Nephron (organoid): ENCODE results near the gene ARHGEF7.

ENCODE experiments used
- H3K27ac Mint-ChIP-seq, 3 experiments: 2 replicates each; pipeline ENCODE4 v1.8.0; 2020; ENCODE audit warnings: mixed read lengths in 3 of 3, mild to moderate bottlenecking in 2 of 3, moderate library complexity in 1 of 3
- H3K27me3 Mint-ChIP-seq: 2 replicates; pipeline ENCODE4 v1.8.0; 2021; ENCODE audit warnings: low read depth, mild to moderate bottlenecking, moderate library complexity, mixed read lengths
- H3K36me3 Mint-ChIP-seq: 2 replicates; pipeline ENCODE4 v1.8.0; 2020; ENCODE audit warnings: low read depth, mixed read lengths
- H3K4me1 Mint-ChIP-seq: 2 replicates; pipeline ENCODE4 v1.8.0; 2020; ENCODE audit warnings: mixed read lengths
- H3K4me3 Mint-ChIP-seq, 3 experiments: 2 replicates each; pipeline ENCODE4 v1.8.0; 2020; ENCODE audit warnings: mild to moderate bottlenecking in 3 of 3, mixed read lengths in 3 of 3, moderate library complexity in 2 of 3
- H3K9me3 Mint-ChIP-seq: 2 replicates; pipeline ENCODE4 v1.8.0; 2020; ENCODE audit warnings: mixed read lengths
- CTCF ChIP-seq, 3 experiments: fragments of 200-600 bp; sonication (generic); IDR thresholded peaks; one replicate each; pipeline ENCODE4 v1.5.0; 2021; ENCODE audit warnings: antibody characterized with exemption in 3 of 3; ENCODE audit not compliant: unreplicated experiment in 3 of 3

The ARHGEF7 gene

GRCh38 chr13:111280226-111280625 is 165.1 kb downstream of the ARHGEF7 start:
- no peak overlapping the region for H3K4me3 Mint-ChIP-seq
- H3K27ac Mint-ChIP-seq, result peak overlapping the region in 1 of 3 experiments; percentile 95
- no peaks in the 10 kb centered on the region for H3K27me3 Mint-ChIP-seq
- no peaks in the 10 kb centered on the region for H3K9me3 Mint-ChIP-seq
- peaks cover 40% of the 10 kb centered on the region for H3K4me1 Mint-ChIP-seq
- H3K36me3 Mint-ChIP-seq, result peaks cover 75% of the 10 kb centered on the region
- TF ChIP-seq CTCF (IDR thresholded peaks at IDR 0.05; ENCODE audit: unreplicated experiment in 3 of 3), result no peak

GRCh38 chr13:111280681-111281585 is 165.8 kb downstream of the ARHGEF7 start:
- Mint-ChIP-seq H3K4me1 (peaks cover 40% of the 10 kb centered on the region), H3K27me3 (no peaks in the 10 kb centered on the region), H3K9me3 (no peaks in the 10 kb centered on the region), H3K36me3 (peaks cover 74% of the 10 kb centered on the region), H3K27ac (peak overlapping the region; percentile 78 to 95 (median 93)), H3K4me3 (no peak overlapping the region)
- no peak for TF ChIP-seq CTCF (IDR thresholded peaks at IDR 0.05; ENCODE audit: unreplicated experiment in 3 of 3)

- no peak for TF ChIP-seq CTCF (IDR thresholded peaks at IDR 0.05; ENCODE audit: unreplicated experiment in 3 of 3)
- Mint-ChIP-seq H3K36me3 (peaks cover 73% of the 10 kb centered on the region), H3K27ac (peak overlapping the region; percentile 78 to 95 (median 93)), H3K27me3 (no peaks in the 10 kb centered on the region), H3K4me3 (no peak overlapping the region), H3K4me1 (peaks cover 47% of the 10 kb centered on the region), H3K9me3 (no peaks in the 10 kb centered on the region)
These were observed 166.7 kb downstream of the ARHGEF7 start for GRCh38 chr13:111281751-111282311.

GRCh38 chr13:111282425-111282824 is 167.3 kb downstream of the ARHGEF7 start:
- H3K27ac Mint-ChIP-seq, result peak overlapping the region in 2 of 3 experiments; percentile 93 to 95
- H3K4me1 Mint-ChIP-seq, result peaks cover 51% of the 10 kb centered on the region
- TF ChIP-seq CTCF (IDR thresholded peaks at IDR 0.05; ENCODE audit: unreplicated experiment in 3 of 3), result no peak
- H3K27me3 Mint-ChIP-seq, result no peaks in the 10 kb centered on the region
- H3K36me3 Mint-ChIP-seq, result peaks cover 74% of the 10 kb centered on the region
- H3K9me3 Mint-ChIP-seq, result no peaks in the 10 kb centered on the region
- H3K4me3 Mint-ChIP-seq, result no peak overlapping the region

- peaks cover 74% of the 10 kb centered on the region for H3K36me3 Mint-ChIP-seq
- peaks cover 54% of the 10 kb centered on the region for H3K4me1 Mint-ChIP-seq
- no peaks in the 10 kb centered on the region for H3K9me3 Mint-ChIP-seq
- no peak for TF ChIP-seq CTCF (IDR thresholded peaks at IDR 0.05; ENCODE audit: unreplicated experiment in 3 of 3)
- no peak overlapping the region for H3K4me3 Mint-ChIP-seq
- peak overlapping the region in 1 of 3 experiments; percentile 95 for H3K27ac Mint-ChIP-seq
- no peaks in the 10 kb centered on the region for H3K27me3 Mint-ChIP-seq
These were observed 167.9 kb downstream of the ARHGEF7 start for GRCh38 chr13:111282997-111283396.
